HG02623 (cell line): ENCODE results near the gene ZGPAT.

ENCODE experiments used
- ATAC-seq: cut with Tn5 transposase; IDR thresholded peaks from one replicate; pipeline ENCODE4 v1.9.1; 2021; ENCODE audit warnings: moderate library complexity; ENCODE audit not compliant: unreplicated experiment

ZGPAT gene

DNA sequence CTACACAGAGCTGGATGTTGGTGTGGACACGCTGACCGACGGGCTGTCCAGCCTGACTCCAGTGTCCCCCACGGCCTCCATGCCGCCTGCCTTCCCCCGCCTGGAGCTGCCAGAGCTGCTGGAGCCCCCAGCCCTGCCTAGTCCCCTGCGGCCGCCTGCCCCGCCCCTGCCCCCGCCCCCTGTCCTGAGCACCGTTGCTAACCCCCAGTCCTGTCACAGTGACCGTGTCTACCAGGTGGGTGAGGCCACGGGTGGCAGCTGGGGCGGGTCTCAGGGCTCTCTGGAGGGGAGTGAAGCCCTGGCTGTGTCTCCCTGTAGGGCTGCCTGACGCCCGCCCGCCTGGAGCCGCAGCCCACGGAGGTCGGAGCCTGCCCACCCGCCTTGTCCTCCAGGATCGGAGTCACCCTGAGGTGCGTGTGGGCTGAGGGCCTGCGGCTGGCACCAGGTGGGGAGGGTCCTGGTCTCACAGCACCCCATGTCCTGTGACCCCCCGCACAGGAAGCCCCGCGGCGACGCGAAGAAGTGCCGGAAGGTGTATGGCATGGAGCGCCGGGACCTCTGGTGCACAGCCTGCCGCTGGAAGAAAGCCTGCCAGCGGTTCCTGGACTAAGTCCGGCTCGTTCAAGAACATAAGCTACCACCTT, 34.7 kb downstream of the ZGPAT start:
- no peak for ATAC-seq

DNA sequence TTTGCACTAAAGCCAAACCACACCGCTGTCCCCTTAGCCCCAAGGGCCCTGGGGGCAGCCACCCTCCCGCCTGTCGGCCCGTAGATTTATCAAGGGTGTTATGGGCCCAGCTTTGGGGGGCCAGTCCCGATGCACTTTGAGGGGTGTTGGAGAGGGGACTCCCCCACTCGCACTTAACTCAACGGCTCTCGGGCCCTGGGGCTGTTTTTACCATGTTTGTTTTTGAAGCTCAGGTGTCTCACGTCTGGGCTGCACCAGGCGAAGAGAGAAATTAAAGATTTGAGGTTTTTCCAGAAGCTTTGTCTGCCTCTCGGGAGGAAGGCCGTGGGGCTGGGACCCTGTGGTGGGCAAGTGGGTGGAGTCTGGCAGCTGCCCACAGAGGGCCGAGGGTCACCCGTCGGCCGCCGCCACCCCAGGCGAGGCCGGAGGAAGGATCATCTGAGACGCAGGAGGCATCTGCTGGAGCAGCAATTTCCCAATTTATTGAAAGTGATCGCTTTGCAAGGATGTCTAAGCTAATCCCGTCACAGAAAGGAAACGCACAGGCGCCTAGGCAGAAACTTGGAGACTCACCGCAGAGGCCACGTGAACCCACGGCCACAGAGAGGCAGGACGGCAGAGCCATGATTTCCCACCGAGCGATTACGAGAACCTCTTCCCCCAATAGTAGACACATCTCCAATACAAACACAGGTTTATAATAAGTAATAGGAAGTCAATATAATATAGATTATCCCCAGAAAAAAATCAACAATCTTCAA, 35.6 kb downstream of the ZGPAT start:
- no peak for ATAC-seq

DNA sequence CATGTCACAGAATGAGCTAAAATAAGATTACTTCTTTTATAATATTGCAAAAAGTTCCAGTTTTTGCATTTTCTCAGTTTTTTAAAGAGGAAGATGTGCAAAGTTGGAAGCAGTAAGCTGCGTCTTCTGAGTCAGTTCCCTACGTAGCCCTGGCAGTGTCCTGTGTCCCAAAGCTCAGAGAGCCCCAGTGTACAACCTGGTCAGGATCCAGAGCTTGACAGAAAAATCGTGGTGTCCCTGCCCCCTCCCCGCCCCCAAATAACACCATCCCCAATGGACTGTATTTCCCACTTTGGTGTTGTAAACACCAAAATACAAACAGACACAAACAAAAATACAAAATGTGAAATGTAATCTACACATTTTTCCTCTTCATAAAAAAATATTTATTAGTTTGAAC, 36.3 kb downstream of the ZGPAT start:
- ATAC-seq, result no peak

DNA sequence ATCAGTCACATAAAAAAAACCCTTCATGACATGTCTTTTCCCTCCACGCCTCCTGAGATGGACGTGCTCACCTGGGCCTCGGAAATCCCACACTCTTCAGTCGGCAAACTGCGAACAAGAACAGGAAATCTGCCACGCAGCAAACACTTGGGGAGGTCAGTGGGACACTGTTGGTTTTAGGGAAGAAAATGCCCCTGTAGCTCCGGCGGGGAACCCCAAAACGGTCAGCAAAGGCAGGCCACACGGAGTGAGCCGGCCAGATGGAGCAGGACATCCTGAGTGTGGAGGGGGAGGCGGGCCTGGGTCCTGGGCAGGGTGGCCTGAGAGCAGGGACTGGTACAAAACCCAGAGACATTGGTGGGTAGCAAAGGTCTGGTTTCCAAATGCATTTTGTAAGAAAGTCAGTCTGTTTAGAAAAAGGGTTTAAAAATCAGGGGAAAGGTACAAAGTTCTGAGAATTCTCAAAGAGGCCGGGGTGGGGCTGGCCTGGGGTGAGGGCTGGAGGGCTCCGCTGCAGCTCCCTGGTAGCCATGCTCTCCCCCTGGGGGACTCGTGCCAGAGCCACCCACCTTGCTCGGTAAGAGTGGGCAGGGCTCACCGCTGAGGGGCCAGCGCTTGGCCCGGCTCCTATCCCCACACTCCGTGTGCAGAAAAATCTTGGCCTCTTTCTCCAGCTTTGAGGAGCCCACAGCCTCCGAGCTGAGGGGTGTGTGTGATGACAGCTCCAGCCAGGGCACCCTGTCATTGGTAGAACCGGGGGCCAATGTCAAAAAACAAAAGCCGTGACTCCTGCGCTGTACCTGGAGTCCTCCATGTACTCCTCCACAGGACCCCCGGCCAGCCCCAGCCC, 37.0 kb downstream of the ZGPAT start:
- no peak for ATAC-seq

DNA sequence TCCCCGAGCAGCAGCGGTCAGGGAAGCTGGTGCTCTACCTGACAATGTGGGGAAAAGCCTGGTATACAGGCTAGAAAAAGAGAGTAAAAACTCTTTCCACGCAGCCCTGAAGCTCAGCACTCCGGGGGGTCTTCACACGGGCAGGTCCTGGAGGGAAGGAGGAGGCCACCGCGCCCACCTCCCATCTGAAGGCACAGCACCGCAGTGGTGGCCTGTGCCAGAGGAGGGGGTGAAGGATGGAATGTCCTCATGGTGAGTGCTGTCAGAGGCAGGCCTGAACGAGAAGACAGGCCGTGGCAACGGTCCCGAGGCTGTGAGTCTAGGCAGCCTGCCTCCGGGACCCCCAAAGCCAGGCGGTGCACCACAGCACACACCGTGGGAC, 37.6 kb downstream of the ZGPAT start:
- no peak for ATAC-seq

DNA sequence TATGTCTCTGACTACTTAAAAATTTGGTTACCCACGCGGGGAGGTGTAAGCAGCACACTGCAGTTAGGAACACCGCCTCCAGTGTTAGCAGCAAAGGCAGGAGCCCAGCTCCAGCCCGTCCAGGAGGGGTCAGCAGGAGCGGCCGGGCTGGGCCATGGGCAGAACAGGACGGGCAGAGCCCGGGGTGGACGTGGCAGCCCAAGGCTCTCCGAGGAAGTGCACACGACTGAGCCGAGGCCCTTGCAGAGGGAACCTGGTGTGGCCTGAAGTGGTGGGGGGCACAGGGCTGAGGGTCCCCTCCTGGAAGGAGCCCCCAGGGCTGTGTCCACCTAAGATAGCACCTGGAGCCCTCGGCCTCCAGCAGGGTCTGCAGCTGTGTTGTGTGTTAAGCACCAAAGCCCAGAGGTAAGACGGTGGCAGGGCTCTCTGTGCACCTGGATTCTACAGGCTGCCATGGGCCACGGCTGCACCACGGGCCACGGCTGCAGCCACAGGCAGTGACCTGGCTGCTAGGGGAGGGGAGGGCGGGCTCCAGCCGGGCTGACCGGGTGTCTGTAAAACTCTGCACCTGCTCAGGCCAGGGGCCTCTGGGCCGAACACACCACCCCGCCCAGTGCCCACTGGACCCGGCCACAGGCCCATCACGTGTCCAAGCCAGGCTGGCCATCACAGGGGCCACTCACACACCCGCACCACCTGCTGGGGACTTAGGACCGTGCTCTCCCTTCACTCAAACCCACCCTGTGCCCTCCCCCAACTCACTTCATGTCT, 38.3 kb downstream of the ZGPAT start:
- no peak for ATAC-seq

DNA sequence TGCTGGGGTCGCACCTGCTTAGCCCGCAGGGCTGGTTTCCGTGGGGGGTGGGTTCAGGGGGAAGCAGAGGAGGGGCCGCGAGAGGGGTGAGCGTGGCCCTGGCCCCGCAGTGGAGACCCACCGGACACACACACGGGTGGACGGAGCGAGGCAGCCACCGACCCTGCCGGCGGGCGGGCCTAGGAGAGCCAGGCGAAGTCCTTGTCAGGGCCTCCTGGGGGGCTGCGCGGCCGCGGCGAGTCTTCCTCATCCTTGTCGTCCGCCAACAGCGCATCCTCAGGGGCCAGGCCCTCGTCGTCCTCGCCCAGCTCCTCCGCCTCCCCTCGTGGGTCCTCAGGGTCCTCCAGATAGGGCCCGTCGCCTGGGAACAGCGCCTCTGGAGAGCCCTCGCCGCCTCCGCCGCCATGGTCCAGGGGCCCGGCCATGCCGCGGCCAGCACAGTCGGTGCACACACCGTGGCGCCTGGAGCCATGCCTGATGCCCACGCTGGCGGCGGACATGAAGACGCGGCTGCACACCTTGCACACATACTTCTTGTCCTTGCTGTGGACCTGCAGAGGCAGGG, 39.0 kb downstream of the ZGPAT start:
- ATAC-seq, result no peak

DNA sequence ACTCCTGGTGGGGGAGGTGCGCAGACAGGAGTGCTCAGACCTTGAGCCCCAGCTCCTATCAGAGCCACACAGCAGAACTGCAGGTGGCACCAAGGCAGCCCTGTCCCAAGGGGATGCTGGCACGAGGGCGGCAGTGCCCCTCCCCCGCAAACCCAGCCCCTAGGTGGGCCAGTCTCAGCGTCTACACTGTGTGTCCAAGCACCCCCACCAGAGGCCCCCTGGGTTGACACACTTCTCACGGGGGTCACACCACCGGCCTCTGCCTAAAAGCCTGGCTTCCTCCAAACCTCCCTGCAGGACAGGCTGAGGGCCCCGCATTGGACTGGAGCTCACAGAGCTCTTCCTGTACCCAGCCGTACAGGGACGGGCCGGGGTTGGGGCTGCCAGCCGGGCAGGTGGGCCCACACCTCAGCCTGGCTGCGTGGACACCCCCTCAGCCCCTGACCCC, 39.8 kb downstream of the ZGPAT start:
- no peak for ATAC-seq

DNA sequence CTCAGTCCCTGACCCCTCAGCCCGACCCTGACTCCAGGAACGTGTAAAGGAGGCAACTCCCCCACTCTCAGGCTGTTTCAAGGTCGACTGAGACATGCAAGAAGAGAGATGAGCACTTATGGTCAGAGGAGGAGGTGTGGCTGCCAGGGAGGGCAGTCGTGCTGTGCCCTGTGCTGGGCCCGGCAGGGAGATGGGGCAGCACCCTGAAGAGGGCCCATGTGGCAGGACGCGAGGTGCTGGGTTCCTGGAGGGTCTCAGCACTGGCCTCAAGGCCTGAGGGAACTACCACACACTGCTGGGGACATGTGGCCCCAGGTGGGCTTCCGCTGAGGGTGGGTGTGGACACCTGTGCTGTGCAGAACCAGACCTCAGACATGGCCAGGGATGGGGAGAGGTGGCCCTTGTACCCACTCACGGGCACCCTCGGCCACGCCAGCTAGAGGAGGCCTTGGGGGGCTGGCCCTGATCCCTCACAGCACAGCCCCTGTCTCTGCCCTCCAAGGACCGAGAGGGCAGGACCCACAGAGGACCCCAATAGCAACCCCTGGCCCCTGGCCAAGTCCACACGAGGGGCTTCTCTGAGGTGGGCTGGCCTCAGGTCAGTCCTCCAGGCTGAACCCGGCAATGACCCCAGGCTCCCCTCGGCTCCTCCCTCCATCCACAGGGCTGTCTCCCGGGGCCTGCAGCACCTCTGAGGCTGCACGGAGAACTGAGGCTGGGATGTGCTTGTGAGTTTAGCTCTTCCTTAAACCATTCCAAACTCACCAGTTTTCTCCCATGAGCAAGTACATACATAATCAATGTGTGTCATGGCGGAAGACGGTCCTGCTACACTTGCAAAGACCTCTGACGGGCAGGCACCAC, 40.5 kb downstream of the ZGPAT start:
- no peak for ATAC-seq

DNA sequence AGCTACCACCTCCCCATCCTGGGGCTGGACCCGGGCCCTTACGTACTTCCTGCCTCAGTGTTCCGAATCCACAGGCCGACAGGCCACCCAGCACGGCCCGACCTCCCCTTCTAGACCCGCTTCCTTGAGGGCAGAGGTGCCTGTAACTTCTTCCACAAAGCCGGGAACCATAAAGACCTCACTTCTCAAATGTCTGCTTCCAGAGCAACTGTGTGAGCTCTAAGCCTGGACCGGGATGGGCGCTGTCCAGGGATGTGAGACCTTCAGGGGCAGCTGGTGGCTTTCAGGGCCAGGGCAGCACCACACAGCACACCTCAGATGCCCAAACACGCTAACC, 41.1 kb downstream of the ZGPAT start:
- ATAC-seq, result no peak

DNA sequence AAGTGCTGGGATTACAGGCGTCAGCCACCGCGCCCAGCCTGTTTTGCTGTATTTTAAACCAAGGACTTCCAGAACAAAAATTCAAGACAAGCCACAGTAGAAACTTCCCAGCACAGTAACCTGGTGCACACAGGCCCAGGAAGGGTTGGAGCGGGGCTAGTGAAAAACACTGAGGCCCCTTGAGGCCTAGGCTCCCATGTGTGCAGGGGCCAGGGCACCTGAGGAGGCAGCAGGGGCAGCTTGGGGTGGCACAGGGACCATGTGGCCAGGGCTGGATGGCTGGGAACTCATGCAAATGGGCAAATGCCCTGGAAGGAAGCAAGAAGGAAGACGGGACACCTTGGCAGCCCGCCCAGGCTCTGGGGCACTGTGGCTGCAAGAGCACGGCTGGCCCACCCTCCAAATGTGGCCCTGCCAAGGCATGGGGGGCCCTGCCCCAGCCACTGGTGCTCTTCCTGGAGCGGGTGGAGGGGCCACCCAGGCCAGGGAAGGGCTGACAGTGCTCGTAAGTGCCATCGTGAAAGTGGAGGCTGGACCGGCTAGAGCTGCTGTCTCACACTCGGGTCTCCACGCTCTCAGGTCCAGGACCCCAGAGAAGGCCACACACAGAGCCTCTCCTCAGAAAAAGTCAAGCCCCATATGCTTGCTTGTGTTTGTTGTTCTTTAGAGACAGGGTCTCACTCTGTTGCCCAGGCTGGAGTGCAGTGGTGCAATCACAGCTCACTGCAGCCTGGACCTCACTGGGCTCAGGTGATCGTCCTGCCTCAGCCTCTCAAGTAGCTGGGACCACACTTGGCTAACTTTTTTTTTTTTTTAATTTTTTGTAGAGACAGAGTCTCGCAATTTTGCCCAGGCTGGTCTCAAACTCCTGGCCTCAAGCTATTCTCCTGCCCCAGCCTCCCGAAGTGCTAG, 42.0 kb downstream of the ZGPAT start:
- ATAC-seq, result no peak

DNA sequence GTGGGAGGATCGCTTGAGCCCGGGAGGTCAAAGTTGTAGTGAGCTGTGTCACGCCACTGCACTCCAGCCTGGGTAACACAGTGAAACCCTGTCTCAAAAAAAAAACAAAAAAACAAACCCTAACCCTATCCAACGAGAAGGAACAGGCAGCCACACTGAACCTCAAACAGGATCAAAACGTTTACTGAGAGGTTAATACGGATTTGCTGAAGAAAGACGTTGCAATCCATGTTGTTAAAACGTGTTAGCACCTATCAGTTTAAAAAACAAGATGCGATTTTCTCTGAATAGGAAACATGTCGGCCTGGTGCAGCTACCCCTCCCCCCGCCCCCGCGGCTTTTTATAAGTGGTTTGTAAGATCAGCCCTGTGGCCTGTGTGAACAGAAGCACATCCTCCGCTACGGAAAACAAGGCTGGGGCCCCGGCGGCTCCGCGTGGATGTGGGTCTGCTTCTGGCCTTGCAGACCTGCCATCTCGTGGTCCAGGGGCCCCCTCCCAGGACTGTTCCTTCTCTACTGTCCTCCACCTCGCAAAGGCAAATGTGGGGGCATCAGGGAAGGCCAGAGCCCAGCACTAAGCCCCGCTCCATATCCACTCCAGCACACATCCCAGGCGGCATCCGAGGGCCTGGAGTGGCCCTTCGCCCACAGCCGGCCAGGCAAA, 43.1 kb downstream of the ZGPAT start:
- ATAC-seq, result no peak

DNA sequence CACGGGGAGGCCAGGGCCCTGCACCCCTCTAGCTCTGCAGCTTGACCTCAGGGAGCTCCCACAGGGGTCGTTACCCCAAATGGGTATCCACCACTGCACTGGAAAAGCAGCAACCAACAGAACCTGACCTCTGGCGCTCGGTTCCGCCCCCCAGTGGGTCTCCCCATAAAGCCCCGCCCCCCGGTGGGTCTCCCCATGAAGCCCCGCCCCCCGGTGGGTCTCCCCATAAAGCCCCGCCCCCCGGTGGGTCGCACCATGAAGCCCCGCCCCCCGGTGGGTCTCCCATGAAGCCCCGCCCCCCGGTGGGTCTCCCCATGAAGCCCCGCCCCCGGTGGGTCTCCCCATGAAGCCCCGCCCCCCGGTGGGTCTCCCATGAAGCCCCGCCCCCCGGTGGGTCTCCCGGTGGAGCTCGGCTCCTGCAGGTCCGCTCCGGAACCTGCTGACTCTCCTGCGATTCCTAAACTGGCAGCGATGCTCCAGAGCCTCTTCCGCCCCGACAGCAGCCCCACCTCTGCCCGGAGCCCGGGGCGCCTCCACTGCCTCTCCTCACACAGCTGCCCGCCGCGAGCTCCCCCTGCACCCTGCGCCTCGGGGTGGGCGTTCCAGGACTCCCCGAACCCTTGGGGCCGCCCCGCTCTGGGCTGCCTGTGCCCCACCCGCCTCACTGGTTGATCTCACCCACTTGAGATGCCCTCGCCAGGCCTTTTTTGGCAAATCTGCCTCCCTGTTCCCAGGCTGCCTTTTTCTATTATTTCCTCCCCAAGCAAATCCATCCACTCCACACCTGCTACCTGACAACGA, 43.8 kb downstream of the ZGPAT start:
- no peak for ATAC-seq

DNA sequence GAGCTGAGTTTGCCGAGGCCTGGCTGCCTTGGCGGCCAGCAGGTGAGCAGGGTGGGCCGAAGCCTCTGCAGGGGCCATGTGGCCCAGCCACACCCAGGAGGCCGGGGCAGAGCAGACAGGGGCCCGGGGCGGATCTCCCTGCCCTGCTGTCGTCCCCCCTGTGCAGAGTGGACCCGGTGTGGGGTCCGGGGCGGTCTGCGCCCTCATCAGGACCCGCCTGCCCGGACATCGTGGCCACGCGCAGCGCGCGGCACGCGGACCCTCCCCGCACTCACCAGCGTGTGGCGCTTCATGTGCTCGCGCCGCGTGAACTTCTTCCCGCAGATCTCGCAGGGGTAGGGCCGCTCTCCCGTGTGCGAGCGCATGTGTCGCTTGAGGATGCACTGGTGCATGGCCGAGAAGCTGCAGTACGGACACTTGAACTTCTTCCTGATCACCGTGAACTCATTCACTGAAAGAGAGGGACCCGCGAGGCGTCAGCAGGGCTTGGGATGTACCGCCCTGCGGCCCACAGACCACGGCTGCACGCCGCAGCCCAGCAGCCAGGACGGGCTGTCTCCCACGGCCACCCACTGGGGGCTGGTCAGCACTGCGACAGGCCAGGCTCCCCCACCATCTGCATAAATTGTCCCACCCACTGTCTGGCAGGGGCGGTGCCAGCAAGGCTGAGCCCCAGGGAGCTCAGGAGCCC, 44.7 kb downstream of the ZGPAT start:
- ATAC-seq, result no peak

DNA sequence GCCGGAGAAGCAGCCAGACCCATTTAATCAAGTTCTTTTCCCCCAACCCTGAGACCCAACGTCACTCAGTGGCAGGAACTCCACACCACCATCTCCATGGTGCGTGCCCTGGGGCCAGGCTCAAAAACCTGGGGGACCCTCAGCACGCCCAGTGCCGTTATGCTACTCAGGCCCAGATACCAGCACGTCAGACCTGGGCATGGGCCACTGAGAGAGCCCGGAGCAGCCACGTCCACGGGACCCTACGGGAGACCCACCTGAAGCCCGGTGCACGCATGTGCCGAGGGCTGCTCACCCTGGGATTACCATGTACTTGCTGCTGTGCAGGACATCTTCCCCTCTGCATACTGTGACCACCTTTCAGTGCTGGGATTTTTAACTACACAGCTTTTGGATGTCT, 45.5 kb downstream of the ZGPAT start:
- ATAC-seq, result no peak

DNA sequence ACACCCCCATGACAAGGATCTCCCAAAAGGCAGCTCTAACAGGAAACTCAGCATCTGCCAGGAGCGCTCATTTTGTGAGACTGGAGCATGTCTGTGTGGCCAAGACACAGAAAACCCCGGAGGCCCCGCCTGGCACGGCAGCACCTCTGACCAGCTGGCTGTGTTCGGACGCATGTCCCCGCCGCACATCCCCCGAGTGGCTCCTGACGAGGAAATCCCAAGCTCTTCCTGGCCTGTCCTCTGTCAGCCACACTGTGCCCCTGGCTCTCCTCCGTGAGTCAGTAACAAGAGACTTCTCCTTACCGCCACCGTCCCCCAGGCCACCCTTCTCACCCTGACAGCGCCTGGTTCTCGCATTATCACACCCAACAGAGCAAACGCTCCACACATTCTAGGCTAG, 46.2 kb downstream of the ZGPAT start:
- ATAC-seq, result no peak
